ENCODE data around the gene NCK1.

DNA sequence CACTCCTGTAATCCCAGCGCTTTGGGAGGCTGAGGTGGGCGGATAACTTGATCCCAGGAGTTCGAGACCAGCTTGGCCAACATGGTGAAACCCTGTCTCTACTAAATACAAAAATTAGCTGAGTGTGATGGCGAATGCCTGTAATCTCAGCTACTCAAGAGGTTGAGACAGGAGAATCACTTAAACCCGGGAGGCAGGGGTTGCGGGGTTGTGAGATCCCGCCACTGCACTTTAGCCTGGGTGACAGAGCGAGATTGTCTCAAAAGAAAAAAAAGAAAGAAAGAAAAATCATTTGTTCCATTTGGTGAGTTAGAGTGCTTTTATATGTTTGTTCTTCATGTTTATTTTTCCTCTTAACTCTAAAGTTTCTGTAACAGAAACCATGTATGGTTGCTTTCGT, 7.3 kb downstream of the NCK1 start:
- TF ChIP-seq POLR2AphosphoS5 (IDR thresholded peaks at IDR 0.05; ENCODE audit: low read depth), result no peak
- no peak for TF ChIP-seq NANOG (IDR thresholded peaks at IDR 0.05; ENCODE audit: borderline replicate concordance)
- TF ChIP-seq, protein P1, sequence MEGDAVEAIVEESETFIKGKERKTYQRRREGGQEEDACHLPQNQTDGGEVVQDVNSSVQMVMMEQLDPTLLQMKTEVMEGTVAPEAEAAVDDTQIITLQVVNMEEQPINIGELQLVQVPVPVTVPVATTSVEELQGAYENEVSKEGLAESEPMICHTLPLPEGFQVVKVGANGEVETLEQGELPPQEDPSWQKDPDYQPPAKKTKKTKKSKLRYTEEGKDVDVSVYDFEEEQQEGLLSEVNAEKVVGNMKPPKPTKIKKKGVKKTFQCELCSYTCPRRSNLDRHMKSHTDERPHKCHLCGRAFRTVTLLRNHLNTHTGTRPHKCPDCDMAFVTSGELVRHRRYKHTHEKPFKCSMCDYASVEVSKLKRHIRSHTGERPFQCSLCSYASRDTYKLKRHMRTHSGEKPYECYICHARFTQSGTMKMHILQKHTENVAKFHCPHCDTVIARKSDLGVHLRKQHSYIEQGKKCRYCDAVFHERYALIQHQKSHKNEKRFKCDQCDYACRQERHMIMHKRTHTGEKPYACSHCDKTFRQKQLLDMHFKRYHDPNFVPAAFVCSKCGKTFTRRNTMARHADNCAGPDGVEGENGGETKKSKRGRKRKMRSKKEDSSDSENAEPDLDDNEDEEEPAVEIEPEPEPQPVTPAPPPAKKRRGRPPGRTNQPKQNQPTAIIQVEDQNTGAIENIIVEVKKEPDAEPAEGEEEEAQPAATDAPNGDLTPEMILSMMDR (conservative IDR thresholded peaks at IDR 0.05; ENCODE audit: low read depth in 2 of 2), result no peak
